ENCODE measurements around the gene COMT.

Gene COMT

DNA sequence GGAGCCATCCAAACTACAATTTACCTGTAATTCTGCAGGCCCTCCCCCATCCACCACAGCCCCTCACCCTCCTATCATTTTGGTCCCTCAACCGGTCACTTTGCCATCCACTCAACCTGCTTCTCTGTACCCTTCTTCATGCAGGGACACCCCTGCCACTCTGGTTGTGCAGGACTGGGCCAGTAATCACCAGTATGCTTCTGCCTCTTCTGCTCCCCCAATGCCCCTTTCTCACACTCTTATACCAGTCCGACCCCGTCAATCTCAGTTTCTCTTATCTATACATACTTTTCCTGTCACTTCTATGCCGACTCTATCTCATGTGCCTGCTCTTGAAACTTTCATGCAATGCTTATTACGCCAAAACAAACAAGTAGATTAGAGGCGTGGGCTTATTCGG, 5.1 kb upstream of the COMT start:
- H3K9me3 ChIP-seq (ENCODE audit: insufficient read depth, low read length, severe bottlenecking), result peaks cover 6% of the 10 kb centered on the region
- no peaks in the 10 kb centered on the region for H3K27me3 ChIP-seq (ENCODE audit: insufficient read depth, low read length, poor library complexity)
- H3K36me3 ChIP-seq (ENCODE audit: insufficient read depth, low read length), result peaks cover 4% of the 10 kb centered on the region; the same call in 1 of the 2 replicates
- DNase-seq, result no peak
- no peak overlapping the region for H3K27ac ChIP-seq (ENCODE audit: low read length)
- H4K20me1 ChIP-seq (ENCODE audit: insufficient read depth, low read length), result no peaks in the 10 kb centered on the region
- H2AFZ ChIP-seq (ENCODE audit: low read depth, low read length), result no peak overlapping the region
- ATAC-seq (ENCODE audit: insufficient read depth, low read depth), result no peak
- no peak overlapping the region for H3K4me2 ChIP-seq (ENCODE audit: insufficient read depth, low read length)
- peaks cover 13% of the 10 kb centered on the region for H3K79me2 ChIP-seq (ENCODE audit: insufficient read depth, low read length)
- no peak overlapping the region for H3K9ac ChIP-seq (ENCODE audit: low read depth, low read length)
- no peak overlapping the region for H3K4me3 ChIP-seq (ENCODE audit: low read depth in 1 of 2, low read length in 2 of 2)
- H3K4me1 ChIP-seq (ENCODE audit: insufficient read depth, low read length), result peaks cover 11% of the 10 kb centered on the region
- TF ChIP-seq EZH2 (IDR thresholded peaks at IDR 0.05; ENCODE audit: borderline replicate concordance, low read depth, low read length, severe bottlenecking) (no peak), CTCF (IDR thresholded peaks at IDR 0.05; ENCODE audit: borderline replicate concordance, extremely low read depth, low read length, poor library complexity, severe bottlenecking) (no peak)

DNA sequence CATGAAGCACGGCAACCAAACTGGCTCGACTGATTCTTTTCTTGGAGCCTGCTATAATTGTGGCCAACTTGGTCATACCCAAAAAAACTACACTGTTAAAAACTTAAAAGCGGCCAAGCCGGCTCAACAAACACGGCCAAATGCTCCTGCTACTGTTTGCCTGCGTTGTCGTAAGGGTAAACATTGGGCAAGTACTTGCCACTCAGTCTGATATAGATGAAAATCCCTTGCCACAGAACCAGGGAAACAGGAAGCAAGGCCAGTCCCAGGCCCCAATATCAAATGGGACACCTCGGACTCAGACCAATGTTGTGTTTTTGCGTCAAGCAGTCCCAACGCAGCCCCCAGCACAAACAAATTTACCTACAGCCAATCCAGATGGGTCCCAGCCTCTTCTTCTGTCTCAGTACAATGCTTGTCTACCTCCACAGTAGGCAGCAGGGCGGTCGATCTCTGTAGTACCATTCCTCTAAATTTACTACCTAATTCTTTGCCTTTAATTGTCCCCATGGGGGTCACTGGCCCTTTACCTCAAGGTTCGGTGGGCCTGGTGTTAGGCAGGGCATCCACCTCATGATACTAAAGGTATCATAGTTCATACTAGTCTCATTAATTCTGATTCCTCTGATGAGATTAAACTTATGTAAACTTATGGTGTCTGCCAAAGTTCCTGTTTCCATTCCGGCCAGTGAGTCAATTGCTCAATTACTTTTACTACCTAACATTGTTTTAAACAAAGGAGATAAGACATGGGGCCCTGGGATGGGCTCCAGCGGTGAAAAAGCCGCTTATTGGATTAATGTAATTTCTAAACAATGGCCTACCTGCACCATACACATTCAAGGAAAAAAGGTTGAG, 3.7 kb upstream of the COMT start:
- Histone ChIP-seq H3K4me1 (ENCODE audit: insufficient read depth, low read length) (peaks cover 16% of the 10 kb centered on the region), H3K27ac (ENCODE audit: low read length) (no peak overlapping the region), H3K27me3 (ENCODE audit: insufficient read depth, low read length, poor library complexity) (no peaks in the 10 kb centered on the region), H4K20me1 (ENCODE audit: insufficient read depth, low read length) (no peaks in the 10 kb centered on the region), H3K36me3 (ENCODE audit: insufficient read depth, low read length) (peaks cover 4% of the 10 kb centered on the region), H2AFZ (ENCODE audit: low read depth, low read length) (no peak overlapping the region), H3K9me3 (ENCODE audit: insufficient read depth, low read length, severe bottlenecking) (peaks cover 6% of the 10 kb centered on the region), H3K9ac (ENCODE audit: low read depth, low read length) (no peak overlapping the region), H3K79me2 (ENCODE audit: insufficient read depth, low read length) (peaks cover 26% of the 10 kb centered on the region), H3K4me3 (ENCODE audit: low read depth in 1 of 2, low read length in 2 of 2) (no peak overlapping the region), H3K4me2 (ENCODE audit: insufficient read depth, low read length) (no peak overlapping the region)
- ATAC-seq (ENCODE audit: insufficient read depth, low read depth) (no peak), DNase-seq (no peak)
- TF ChIP-seq EZH2 (IDR thresholded peaks at IDR 0.05; ENCODE audit: borderline replicate concordance, low read depth, low read length, severe bottlenecking) (no peak), CTCF (IDR thresholded peaks at IDR 0.05; ENCODE audit: borderline replicate concordance, extremely low read depth, low read length, poor library complexity, severe bottlenecking) (no peak)

- Histone ChIP-seq H4K20me1 (ENCODE audit: insufficient read depth, low read length) (no peaks in the 10 kb centered on the region), H3K27me3 (ENCODE audit: insufficient read depth, low read length, poor library complexity) (no peaks in the 10 kb centered on the region), H3K9me3 (ENCODE audit: insufficient read depth, low read length, severe bottlenecking) (peaks cover 1% of the 10 kb centered on the region), H3K36me3 (ENCODE audit: insufficient read depth, low read length) (peaks cover 8% of the 10 kb centered on the region), H3K9ac (ENCODE audit: low read depth, low read length) (peak overlapping the region; percentile 94), H3K4me1 (ENCODE audit: insufficient read depth, low read length) (peaks cover 39% of the 10 kb centered on the region), H3K4me3 (ENCODE audit: low read depth in 1 of 2, low read length in 2 of 2) (peak overlapping the region; percentile 95 to 99; a peak in 3 of 4 replicates), H3K4me2 (ENCODE audit: insufficient read depth, low read length) (peak overlapping the region; percentile 90), H3K79me2 (ENCODE audit: insufficient read depth, low read length) (peaks cover 53% of the 10 kb centered on the region), H2AFZ (ENCODE audit: low read depth, low read length) (peak overlapping the region; percentile 83), H3K27ac (ENCODE audit: low read length) (peak overlapping the region; percentile 98)
- DNase-seq (no peak), ATAC-seq (ENCODE audit: insufficient read depth, low read depth) (no peak)
- no peak for TF ChIP-seq EZH2 (IDR thresholded peaks at IDR 0.05; ENCODE audit: borderline replicate concordance, low read depth, low read length, severe bottlenecking)
Measured at GRCh38 chr22:19940536-19941364, 822 bp upstream of the COMT start.

Measured in DND-41 (cell line).